B cell (primary cell): Measurements from ENCODE around the gene SLC5A2. TPM values are rescaled to one million over a fixed set of nuclear protein-coding genes. Genes with fewer than 3 reads are reported as not detected.
A peak's percentile ranks its signal among the peaks of the same experiment; 100 is the strongest.

Source experiments
- ATAC-seq: fragments of 200-7000 bp; cut with Tn5 transposase; one replicate; pipeline ENCODE4 v1.10.0; 2021; ENCODE audit warnings: low read depth, mild to moderate bottlenecking, moderate number of reproducible peaks, moderate library complexity
- CTCF ChIA-PET: fragments of 350-600 bp; sonication (Branson Sonifier 250); formaldehyde crosslinking; loops from one replicate; lab custom pipeline; 2021; ENCODE audit warnings: antibody characterized with exemption, inconsistent platforms; lab: Charles Lee
- POLR2A ChIA-PET: fragments of 350-600 bp; sonication (Branson Sonifier 250); formaldehyde crosslinking; loops from one replicate; lab custom pipeline; 2021; ENCODE audit warnings: antibody characterized with exemption; lab: Charles Lee
- DNase-seq: peaks from one replicate; pipeline ENCODE4 v3.0.0; 2013
- H2AFZ ChIP-seq: 2 replicates; pipeline ENCODE4 v1.6.1; 2012; ENCODE audit warnings: mild to moderate bottlenecking, low read depth, low read length; ENCODE audit not compliant: insufficient read depth, poor library complexity, severe bottlenecking
- H3K27ac ChIP-seq, 2 donors: 1 replicate in 1 of 2; 2 replicates in 1 of 2; pipeline ENCODE4 v1.5.1; 2012 to 2013; ENCODE audit warnings: low read length in 2 of 2, mild to moderate bottlenecking in 2 of 2, moderate library complexity in 1 of 2
- H3K27me3 ChIP-seq, 4 experiments: fragments of 200-600 bp in 1 of 4; sonication (generic) in 1 of 4; replicated peaks in 1 of 4; 1 replicate in 2 of 4; 2 replicates in 2 of 4; pipeline versions ENCODE4 v1.6.1 to v1.7.0; 2013 to 2016; ENCODE audit warnings: low read length in 3 of 4, mild to moderate bottlenecking in 2 of 4, mixed read lengths in 1 of 4, moderate library complexity in 1 of 4; ENCODE audit not compliant: insufficient read depth in 4 of 4, control insufficient read depth in 3 of 4; ENCODE audit errors: control extremely low read depth in 1 of 4
- H3K36me3 ChIP-seq, 2 experiments: replicated peaks in 1 of 2; 1 replicate in 1 of 2; 2 replicates in 1 of 2; pipeline versions ENCODE4 v1.6.1 to v1.7.1; 2013; ENCODE audit warnings: low read length in 1 of 2; ENCODE audit not compliant: insufficient read depth in 2 of 2, control insufficient read depth in 1 of 2; ENCODE audit errors: control extremely low read depth in 1 of 2, extremely low read depth in 1 of 2
- H3K4me1 ChIP-seq, 2 donors: fragments of 200-600 bp in 1 of 2; sonication (generic) in 1 of 2; 1 replicate in 1 of 2; 2 replicates in 1 of 2; pipeline versions ENCODE4 v1.5.1 to v1.6.1; 2013 to 2017; ENCODE audit warnings: low read length in 2 of 2; ENCODE audit not compliant: control insufficient read depth in 2 of 2, insufficient read depth in 2 of 2
- H3K4me2 ChIP-seq: replicated peaks from 2 replicates; pipeline ENCODE3; 2012; ENCODE audit warnings: mild to moderate bottlenecking, low read depth, low read length; ENCODE audit not compliant: poor library complexity, severe bottlenecking
- H3K4me3 ChIP-seq, 5 experiments: fragments of 200-600 bp in 1 of 5; sonication (generic) in 1 of 5; 1 replicate in 3 of 5; 2 replicates in 2 of 5; pipeline versions ENCODE4 v1.5.1 to v1.7.0; 2011 to 2016; ENCODE audit warnings: low read length in 4 of 5, mild to moderate bottlenecking in 4 of 5, low read depth in 2 of 5, control low read depth in 1 of 5, moderate library complexity in 1 of 5; ENCODE audit not compliant: insufficient read depth in 1 of 5; ENCODE audit errors: control extremely low read depth in 1 of 5, extremely low read depth in 1 of 5
- H3K79me2 ChIP-seq: fragments of 200-600 bp; sonication (generic); one replicate; pipeline ENCODE4 v1.6.0; 2016; ENCODE audit warnings: low read length; ENCODE audit not compliant: control insufficient read depth, insufficient read depth
- H3K9ac ChIP-seq: fragments of 200-600 bp; sonication (generic); 2 replicates; pipeline ENCODE4 v1.6.1; 2017; ENCODE audit warnings: mild to moderate bottlenecking, low read length, moderate library complexity
- H3K9me3 ChIP-seq, 3 donors: one replicate each; pipeline versions ENCODE4 v1.6.1 to v1.7.1; 2013; ENCODE audit warnings: low read length in 2 of 3; ENCODE audit not compliant: control insufficient read depth in 2 of 3, insufficient read depth in 1 of 3; ENCODE audit errors: control extremely low read depth in 1 of 3
- H4K20me1 ChIP-seq: 2 replicates; pipeline ENCODE4 v1.6.0; 2012; ENCODE audit warnings: mild to moderate bottlenecking, low read length; ENCODE audit not compliant: insufficient read depth, control insufficient read depth, poor library complexity, severe bottlenecking
- H3K27ac Mint-ChIP-seq: one replicate; pipeline ENCODE4 v1.8.0; 2021; ENCODE audit warnings: mixed read lengths
- H3K27me3 Mint-ChIP-seq: one replicate; pipeline ENCODE4 v1.8.0; 2021; ENCODE audit warnings: mixed read lengths
- H3K4me1 Mint-ChIP-seq: one replicate; pipeline ENCODE4 v1.8.0; 2021; ENCODE audit warnings: mixed read lengths
- H3K4me3 Mint-ChIP-seq: one replicate; pipeline ENCODE4 v1.8.0; 2021; ENCODE audit warnings: mixed read lengths
- H3K9me3 Mint-ChIP-seq: one replicate; pipeline ENCODE4 v1.8.0; 2022; ENCODE audit warnings: mixed read lengths; ENCODE audit not compliant: insufficient read depth
- CTCF ChIP-seq: fragments of 200-600 bp; IDR thresholded peaks from one replicate; pipeline ENCODE4 v1.8.0; 2022; ENCODE audit warnings: antibody characterized with exemption, mild to moderate bottlenecking
- EZH2 ChIP-seq: IDR thresholded peaks from 2 replicates; pipeline ENCODE4 v1.6.1; 2012; ENCODE audit warnings: borderline replicate concordance, low read depth, mild to moderate bottlenecking, moderate library complexity, low read length; ENCODE audit not compliant: insufficient read depth, poor library complexity, severe bottlenecking
- WGBS: methylation state at CpG from one replicate; pipeline ENCODE4 v1.1.5; 2013; ENCODE audit warnings: missing lambda C conversion rate; ENCODE audit not compliant: insufficient coverage; 5-methylcytosine and 5-hydroxymethylcytosine counted together
- intact Hi-C: fragments of 100-400 bp; cut with micrococcal nuclease; formaldehyde crosslinking; loops from one replicate; pipeline ENCODE4 v1.10.0; 2022
- polyA plus RNA-seq: library from polyadenylated mRNA; depleted of rRNA; stranded (reverse); fragments of >200 nt; gene quantifications from 2 replicates; pipeline ENCODE4 v1.2.3, GENCODE V29; 2012
- total RNA-seq, 2 donors: library from RNA; stranded (reverse); fragments of 120-200 nt in 1 of 2; gene quantifications; 1 replicate in 1 of 2; 2 replicates in 1 of 2; pipeline versions ENCODE4 v1.2.3 to v1.2.4, GENCODE V29; 2013 to 2022

SLC5A2 gene
- total and polyA plus RNA-seq, 2 donors (not counting 1 experiment from before 2014, with no cell fraction given) = 0.67 to 0.69 TPM

DNA sequence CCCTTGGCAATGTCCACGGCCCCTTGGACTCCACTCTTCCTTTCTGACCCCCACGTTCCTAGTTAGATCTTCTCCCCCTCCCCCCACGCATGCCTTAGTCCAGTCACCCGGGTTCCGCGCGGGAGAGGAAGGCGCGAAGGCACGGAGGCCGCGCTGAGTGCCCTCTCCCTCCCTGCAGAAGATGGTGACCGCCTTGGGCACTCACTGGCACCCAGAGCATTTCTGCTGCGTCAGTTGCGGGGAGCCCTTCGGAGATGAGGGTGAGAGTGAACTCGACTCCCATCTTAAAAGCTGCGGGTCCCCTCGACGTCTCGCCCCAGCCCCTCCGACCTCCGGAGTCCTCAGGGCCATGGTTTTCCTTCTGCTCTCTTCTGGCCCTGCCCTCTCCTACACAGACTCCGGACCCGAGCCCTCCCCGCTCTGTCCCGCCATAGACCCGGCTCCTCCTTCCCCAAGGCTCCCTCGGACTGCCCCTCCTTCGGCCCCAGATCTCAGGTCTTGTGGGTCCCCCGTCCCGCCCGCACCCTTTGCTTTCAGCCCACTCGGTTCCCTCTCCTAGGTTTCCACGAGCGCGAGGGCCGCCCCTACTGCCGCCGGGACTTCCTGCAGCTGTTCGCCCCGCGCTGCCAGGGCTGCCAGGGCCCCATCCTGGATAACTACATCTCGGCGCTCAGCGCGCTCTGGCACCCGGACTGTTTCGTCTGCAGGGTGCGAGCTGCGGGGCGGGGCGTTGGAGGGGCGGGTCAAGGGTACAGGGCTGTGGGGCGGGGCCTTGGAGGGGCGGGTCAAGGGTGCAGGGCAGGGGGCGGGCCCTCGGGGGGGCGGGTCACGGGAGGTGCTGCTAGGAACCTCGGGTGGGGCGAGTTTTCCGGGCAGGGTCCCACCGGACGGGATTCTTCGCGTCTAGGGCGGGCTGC is 6.4 kb upstream of the SLC5A2 start:
- CTCF ChIA-PET = interaction anchor here (0.6 to 1.4 kb wide), 2 partner anchors 9 to 11 kb away, joined by 3 to 6 read pairs; no protein-coding TSS in a partner anchor
- Histone ChIP-seq H3K79me2 (no peaks in the 10 kb centered on the region), H3K27ac (no peak overlapping the region), H3K9ac (peak overlapping the region; percentile 69), H3K4me3 (peak overlapping the region in 4 of 5 experiments; percentile 57 to 65 (median 62)), H3K27me3 (peaks cover 0 to 21% (median 8%) of the 10 kb centered on the region in 4 experiments), H3K4me1 (peaks cover 19 to 28% of the 10 kb centered on the region in 2 donors), H3K4me2 (peak overlapping the region; percentile 94), H3K36me3 (no peaks in the 10 kb centered on the region), H3K9me3 (peaks cover 0 to 12% (median 0%) of the 10 kb centered on the region in 3 donors), H4K20me1 (no peaks in the 10 kb centered on the region), H2AFZ (peak overlapping the region; percentile 87)
- WGBS = 8% methylated on average over 54 of the region's 68 CpGs
- Mint-ChIP-seq H3K27me3 (peaks cover 8% of the 10 kb centered on the region), H3K4me1 (peaks cover 33% of the 10 kb centered on the region), H3K27ac (peak overlapping the region; percentile 83), H3K4me3 (peak overlapping the region; percentile 90), H3K9me3 (no peaks in the 10 kb centered on the region)
- POLR2A ChIA-PET = interaction anchor here (1.5 to 1.6 kb wide), 2 partner anchors 12 to 17 kb away, joined by 6 to 8 read pairs; partner anchors contain the start of gene ARMC5
- peak; percentile 91 for ATAC-seq
- intact Hi-C loops = loop anchor here (1.0 to 5.0 kb wide), 4 partner anchors 12 to 396 kb away; partner anchors contain the start of genes RUSF1 and ZNF267
- no peak for TF ChIP-seq EZH2
- no peak for TF ChIP-seq CTCF
- DNase-seq = peak; percentile 81
